ENCODE data around the gene OLFML2A. TPM values are rescaled to one million over a fixed set of nuclear protein-coding genes. Genes with fewer than 3 reads are reported as not detected.

Gene OLFML2A
- total RNA-seq, 2 experiments from 2014 or later = 4.4 to 6.7 TPM

DNA sequence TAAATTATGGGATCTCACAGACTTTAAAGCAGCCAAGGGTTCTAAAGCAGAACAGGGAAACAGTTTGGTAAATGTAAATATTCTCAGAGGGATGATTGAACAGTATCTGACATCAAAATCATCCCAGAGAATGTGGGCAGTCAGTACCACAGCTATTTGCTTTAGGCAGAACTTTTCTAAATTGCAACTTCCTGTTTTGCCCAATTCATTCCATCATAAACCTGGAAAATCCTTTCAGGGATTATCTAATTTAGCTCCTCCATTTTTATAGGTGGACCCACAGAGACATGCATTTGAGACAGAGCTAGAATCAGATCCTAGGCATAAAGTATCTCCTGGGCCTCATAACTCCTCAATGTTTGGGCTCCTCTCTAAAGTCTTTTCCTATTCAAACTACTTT is 18.2 kb upstream of the OLFML2A start:
- Histone ChIP-seq H3K27ac (ENCODE audit: low read depth, low read length, poor library complexity, severe bottlenecking) (no peak overlapping the region), H3K36me3 (ENCODE audit: insufficient read depth, low read length) (no peaks in the 10 kb centered on the region), H3K4me3 (ENCODE audit: low read depth, low read length, poor library complexity, severe bottlenecking) (no peak overlapping the region), H4K20me1 (ENCODE audit: insufficient read depth, low read length) (peaks cover 46% of the 10 kb centered on the region), H3K9me2 (ENCODE audit: insufficient read depth, low read length) (no peaks in the 10 kb centered on the region), H3K79me2 (ENCODE audit: insufficient read depth, low read depth, low read length) (peaks cover 95% of the 10 kb centered on the region), H3K9me3 (ENCODE audit: low read length) (no peaks in the 10 kb centered on the region), H2AFZ (ENCODE audit: low read length) (no peak overlapping the region), H3K4me1 (ENCODE audit: insufficient read depth, low read length, poor library complexity, severe bottlenecking) (peaks cover 31% of the 10 kb centered on the region), H3K4me2 (ENCODE audit: low read length) (peak overlapping the region; percentile 40)
- TF ChIP-seq, protein P1, sequence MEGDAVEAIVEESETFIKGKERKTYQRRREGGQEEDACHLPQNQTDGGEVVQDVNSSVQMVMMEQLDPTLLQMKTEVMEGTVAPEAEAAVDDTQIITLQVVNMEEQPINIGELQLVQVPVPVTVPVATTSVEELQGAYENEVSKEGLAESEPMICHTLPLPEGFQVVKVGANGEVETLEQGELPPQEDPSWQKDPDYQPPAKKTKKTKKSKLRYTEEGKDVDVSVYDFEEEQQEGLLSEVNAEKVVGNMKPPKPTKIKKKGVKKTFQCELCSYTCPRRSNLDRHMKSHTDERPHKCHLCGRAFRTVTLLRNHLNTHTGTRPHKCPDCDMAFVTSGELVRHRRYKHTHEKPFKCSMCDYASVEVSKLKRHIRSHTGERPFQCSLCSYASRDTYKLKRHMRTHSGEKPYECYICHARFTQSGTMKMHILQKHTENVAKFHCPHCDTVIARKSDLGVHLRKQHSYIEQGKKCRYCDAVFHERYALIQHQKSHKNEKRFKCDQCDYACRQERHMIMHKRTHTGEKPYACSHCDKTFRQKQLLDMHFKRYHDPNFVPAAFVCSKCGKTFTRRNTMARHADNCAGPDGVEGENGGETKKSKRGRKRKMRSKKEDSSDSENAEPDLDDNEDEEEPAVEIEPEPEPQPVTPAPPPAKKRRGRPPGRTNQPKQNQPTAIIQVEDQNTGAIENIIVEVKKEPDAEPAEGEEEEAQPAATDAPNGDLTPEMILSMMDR (conservative IDR thresholded peaks at IDR 0.05; ENCODE audit: low read length) = no peak
- no peak for TF ChIP-seq EZH2phosphoT487 (IDR thresholded peaks at IDR 0.05; ENCODE audit: borderline replicate concordance, low read depth, low read length)
- ChIA-PET CTCF (ENCODE audit: unreplicated experiment) (no interaction called here), POLR2A (interaction anchor here (0.9 kb wide), 1 partner anchor 10 kb away, joined by 3 read pairs; no protein-coding TSS in a partner anchor)
- no TSS peak for BruUV-seq (replicated peaks)
- intact Hi-C loops (cut with micrococcal nuclease; ENCODE audit: unreplicated experiment) = no loop called here
- DNase-seq (ENCODE audit: low spot score) = no peak

DNA sequence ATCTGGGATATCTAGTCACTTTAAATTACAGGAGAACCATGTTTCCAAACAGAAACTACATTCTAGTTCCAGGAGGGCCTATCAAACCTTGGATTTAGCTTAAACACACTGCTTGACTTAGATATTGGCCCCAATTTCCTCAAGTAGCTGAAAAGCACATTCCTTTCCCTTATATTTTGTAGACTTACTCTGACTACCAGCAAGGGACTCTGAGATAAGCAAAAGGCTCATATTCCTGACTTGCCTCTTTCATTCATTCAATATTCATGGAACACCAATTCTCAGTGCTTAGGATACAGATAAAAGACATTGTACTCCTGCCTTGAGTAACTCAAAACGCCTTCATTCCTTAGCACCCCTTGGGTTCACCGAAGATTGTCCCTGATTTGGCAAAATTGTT is 17.6 kb upstream of the OLFML2A start:
- Histone ChIP-seq H3K36me3 (ENCODE audit: insufficient read depth, low read length) (no peaks in the 10 kb centered on the region), H3K4me3 (ENCODE audit: low read depth, low read length, poor library complexity, severe bottlenecking) (no peak overlapping the region), H4K20me1 (ENCODE audit: insufficient read depth, low read length) (peaks cover 46% of the 10 kb centered on the region), H3K9me2 (ENCODE audit: insufficient read depth, low read length) (no peaks in the 10 kb centered on the region), H3K4me1 (ENCODE audit: insufficient read depth, low read length, poor library complexity, severe bottlenecking) (peaks cover 36% of the 10 kb centered on the region), H2AFZ (ENCODE audit: low read length) (no peak overlapping the region), H3K27ac (ENCODE audit: low read depth, low read length, poor library complexity, severe bottlenecking) (no peak overlapping the region), H3K4me2 (ENCODE audit: low read length) (no peak overlapping the region), H3K9me3 (ENCODE audit: low read length) (no peaks in the 10 kb centered on the region), H3K79me2 (ENCODE audit: insufficient read depth, low read depth, low read length) (peaks cover 95% of the 10 kb centered on the region)
- DNase-seq (ENCODE audit: low spot score) = no peak
- ChIA-PET CTCF (ENCODE audit: unreplicated experiment) (no interaction called here), POLR2A (interaction anchor here (0.5 to 0.9 kb wide), 3 partner anchors 10 to 431 kb away, joined by 3 read pairs; no protein-coding TSS in a partner anchor)
- TF ChIP-seq, protein P1 (conservative IDR thresholded peaks at IDR 0.05; ENCODE audit: low read length) = no peak
- no peak for TF ChIP-seq EZH2phosphoT487 (IDR thresholded peaks at IDR 0.05; ENCODE audit: borderline replicate concordance, low read depth, low read length)
- no TSS peak for BruUV-seq (replicated peaks)
- intact Hi-C loops (cut with micrococcal nuclease; ENCODE audit: unreplicated experiment) = no loop called here

DNA sequence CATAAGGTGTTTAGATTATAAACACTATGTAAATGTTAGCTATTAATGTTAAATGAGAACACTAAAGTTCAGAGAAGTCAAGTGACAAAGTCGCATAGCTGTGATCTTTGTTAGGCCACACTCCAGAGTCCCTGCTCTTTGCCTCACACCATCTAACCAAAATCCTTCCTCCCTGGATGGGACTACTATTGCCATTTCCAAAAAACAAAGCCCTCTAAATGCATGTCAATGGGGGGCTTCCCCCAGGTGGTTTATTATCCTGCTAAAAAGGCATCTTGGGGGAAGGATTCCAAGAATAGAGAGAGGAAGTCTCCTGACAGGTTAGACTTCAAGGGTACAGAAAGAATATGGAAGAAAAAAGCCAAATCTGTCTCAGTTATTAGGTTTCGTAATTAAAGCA is 16.2 kb upstream of the OLFML2A start:
- Histone ChIP-seq H3K9me2 (ENCODE audit: insufficient read depth, low read length) (no peaks in the 10 kb centered on the region), H3K9me3 (ENCODE audit: low read length) (no peaks in the 10 kb centered on the region), H3K4me3 (ENCODE audit: low read depth, low read length, poor library complexity, severe bottlenecking) (no peak overlapping the region), H3K79me2 (ENCODE audit: insufficient read depth, low read depth, low read length) (peaks cover 95% of the 10 kb centered on the region), H3K36me3 (ENCODE audit: insufficient read depth, low read length) (no peaks in the 10 kb centered on the region), H3K27ac (ENCODE audit: low read depth, low read length, poor library complexity, severe bottlenecking) (no peak overlapping the region), H3K4me1 (ENCODE audit: insufficient read depth, low read length, poor library complexity, severe bottlenecking) (peaks cover 50% of the 10 kb centered on the region), H2AFZ (ENCODE audit: low read length) (no peak overlapping the region), H4K20me1 (ENCODE audit: insufficient read depth, low read length) (peaks cover 46% of the 10 kb centered on the region), H3K4me2 (ENCODE audit: low read length) (no peak overlapping the region)
- ChIA-PET POLR2A (interaction anchor here (0.6 to 1.9 kb wide), 4 partner anchors 8 to 484 kb away, joined by 4 to 6 read pairs (median 4); no protein-coding TSS in a partner anchor), CTCF (ENCODE audit: unreplicated experiment) (no interaction called here)
- no TSS peak for BruUV-seq (replicated peaks)
- no peak for DNase-seq (ENCODE audit: low spot score)
- intact Hi-C loops (cut with micrococcal nuclease; ENCODE audit: unreplicated experiment) = no loop called here
- no peak for TF ChIP-seq EZH2phosphoT487 (IDR thresholded peaks at IDR 0.05; ENCODE audit: borderline replicate concordance, low read depth, low read length)
- TF ChIP-seq, protein P1 (conservative IDR thresholded peaks at IDR 0.05; ENCODE audit: low read length) = no peak

Measured in OCI-LY7 (cell line).